22Rv1 (cell line): Measurements from ENCODE around the gene JARID2.

Source experiments
- ZFX ChIP-seq: fragments of 450-650 bp; IDR thresholded peaks from 2 replicates; pipeline ENCODE4 v1.6.1; 2017; ENCODE audit warnings: antibody characterized with exemption, borderline replicate concordance
- TF ChIP-seq, protein P1 (sequence below): fragments of 450-650 bp; IDR thresholded peaks from 2 replicates; pipeline ENCODE4 v1.5.1; 2017; ENCODE audit warnings: mild to moderate bottlenecking

DNA sequence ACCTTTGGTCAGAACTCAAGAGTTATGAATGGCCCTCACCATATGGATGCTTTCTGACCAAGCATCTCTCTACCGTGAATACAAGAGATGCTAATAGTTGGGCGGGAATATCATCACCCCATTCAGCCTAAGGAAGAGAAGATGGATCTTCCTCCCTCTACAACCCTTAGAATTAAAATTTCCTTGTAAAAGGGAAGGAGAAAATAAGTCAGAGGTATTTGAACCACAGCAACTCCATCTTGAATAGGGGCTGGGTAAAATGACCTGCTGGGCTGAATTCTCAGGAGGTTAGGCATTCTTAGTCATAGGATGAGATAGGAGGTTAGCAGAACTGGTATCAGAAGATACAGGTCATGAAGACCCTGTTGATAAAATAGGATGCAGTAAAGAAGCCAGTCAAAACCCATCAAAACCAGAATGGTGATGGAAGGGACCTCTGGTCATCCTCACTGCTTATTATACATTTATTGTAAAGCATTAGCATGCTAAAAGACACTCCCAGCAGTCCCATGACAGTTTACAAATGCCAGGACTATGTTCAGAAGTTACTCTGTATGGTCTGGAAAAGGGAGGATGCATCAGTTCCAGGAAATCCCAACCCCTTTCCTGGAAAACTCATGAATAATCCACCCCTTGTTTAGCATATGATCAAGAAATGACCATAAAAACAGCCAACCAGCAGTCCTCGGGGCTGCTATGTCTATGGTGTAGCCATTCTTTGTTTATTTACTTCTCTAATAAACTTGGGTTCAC is 315.8 kb downstream of the JARID2 start:
- TF ChIP-seq, protein P1, sequence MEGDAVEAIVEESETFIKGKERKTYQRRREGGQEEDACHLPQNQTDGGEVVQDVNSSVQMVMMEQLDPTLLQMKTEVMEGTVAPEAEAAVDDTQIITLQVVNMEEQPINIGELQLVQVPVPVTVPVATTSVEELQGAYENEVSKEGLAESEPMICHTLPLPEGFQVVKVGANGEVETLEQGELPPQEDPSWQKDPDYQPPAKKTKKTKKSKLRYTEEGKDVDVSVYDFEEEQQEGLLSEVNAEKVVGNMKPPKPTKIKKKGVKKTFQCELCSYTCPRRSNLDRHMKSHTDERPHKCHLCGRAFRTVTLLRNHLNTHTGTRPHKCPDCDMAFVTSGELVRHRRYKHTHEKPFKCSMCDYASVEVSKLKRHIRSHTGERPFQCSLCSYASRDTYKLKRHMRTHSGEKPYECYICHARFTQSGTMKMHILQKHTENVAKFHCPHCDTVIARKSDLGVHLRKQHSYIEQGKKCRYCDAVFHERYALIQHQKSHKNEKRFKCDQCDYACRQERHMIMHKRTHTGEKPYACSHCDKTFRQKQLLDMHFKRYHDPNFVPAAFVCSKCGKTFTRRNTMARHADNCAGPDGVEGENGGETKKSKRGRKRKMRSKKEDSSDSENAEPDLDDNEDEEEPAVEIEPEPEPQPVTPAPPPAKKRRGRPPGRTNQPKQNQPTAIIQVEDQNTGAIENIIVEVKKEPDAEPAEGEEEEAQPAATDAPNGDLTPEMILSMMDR = no peak
- TF ChIP-seq ZFX = no peak
